HepG2 (cell line): ENCODE data around the gene CPPED1. TPM values are rescaled to one million over a fixed set of nuclear protein-coding genes. Genes with fewer than 3 reads are reported as not detected.

ENCODE experiments used
- ATAC-seq: fragments of 200-7000 bp; cut with Tn5 transposase; 3 replicates; pipeline ENCODE4 v1.9.1; 2020; ENCODE audit warnings: mild to moderate bottlenecking, moderate library complexity
- BruUV-seq: library from RNA; stranded (reverse); fragments of 400-500 nt; replicated peaks from 2 replicates; lab custom pipeline; 2021; lab: Mats Ljungman, UMichigan
- CTCF ChIA-PET: fragments of 300-600 bp; formaldehyde crosslinking; extraction: SDS; loops from one replicate; lab custom pipeline; 2021; ENCODE audit warnings: low total read pairs, inconsistent platforms, low intra/inter-chr PET ratio; lab: Yijun Ruan, JAX
- POLR2A ChIA-PET: fragments of 350-600 bp; sonication (Branson Sonifier 250); formaldehyde crosslinking; loops from one replicate; lab custom pipeline; 2020; ENCODE audit warnings: antibody characterized with exemption, inconsistent platforms; lab: Yijun Ruan, JAX
- DNase-seq: peaks from one replicate; pipeline ENCODE4 v3.0.0-alpha.2; 2015; ENCODE audit warnings: low spot score
- FAIRE-seq: peaks from 3 replicates; lab custom pipeline; 2011; peaks lifted over from hg19 to GRCh38; lab: Jason Lieb, UNC
- H2AFZ ChIP-seq: one replicate; pipeline ENCODE4 v1.6.1; 2011; ENCODE audit warnings: low read length, inconsistent platforms
- H3K27ac ChIP-seq: fragments of 300-600 bp; 3 replicates; pipeline ENCODE4 v1.8.0; 2011; ENCODE audit warnings: mixed run types, mild to moderate bottlenecking, mixed read lengths, low read length, inconsistent platforms; ENCODE audit not compliant: insufficient read depth; ENCODE audit errors: extremely low read length
- H3K27me3 ChIP-seq, 2 experiments: fragments of 200-600 bp in 1 of 2; 2 replicates in 1 of 2; 3 replicates in 1 of 2; pipeline versions ENCODE4 v1.6.0 to v1.8.0; 2011; ENCODE audit warnings: low read length in 2 of 2, mild to moderate bottlenecking in 2 of 2, moderate library complexity in 2 of 2, inconsistent platforms in 1 of 2; ENCODE audit not compliant: insufficient read depth in 2 of 2, control insufficient read depth in 1 of 2
- H3K36me3 ChIP-seq, 2 experiments: fragments of 200-600 bp in 1 of 2; replicated peaks in 1 of 2; 2 replicates in 1 of 2; 3 replicates in 1 of 2; pipeline versions ENCODE4 v1.5.1 to v1.8.0; 2011; ENCODE audit warnings: low read length in 2 of 2, inconsistent platforms in 1 of 2; ENCODE audit not compliant: insufficient read depth in 2 of 2, control insufficient read depth in 1 of 2
- H3K4me1 ChIP-seq: 2 replicates; pipeline ENCODE4 v1.5.1; 2012; ENCODE audit warnings: low read length, inconsistent platforms; ENCODE audit not compliant: insufficient read depth
- H3K4me2 ChIP-seq: 2 replicates; pipeline ENCODE4 v1.6.0; 2011; ENCODE audit warnings: low read depth, low read length, inconsistent platforms
- H3K4me3 ChIP-seq, 3 experiments: fragments of 200-600 bp in 1 of 3; sonication (generic), shearing (Covaris generic) in 1 of 3; replicated peaks in 1 of 3; 2 replicates each; pipeline ENCODE4 v1.5.1; 2011 to 2016; ENCODE audit warnings: low read length in 3 of 3, inconsistent platforms in 2 of 3, low read depth in 2 of 3, mild to moderate bottlenecking in 2 of 3, control low read depth in 1 of 3, mixed read lengths in 1 of 3; ENCODE audit not compliant: insufficient read depth in 1 of 3
- H3K79me2 ChIP-seq: one replicate; pipeline ENCODE4 v1.6.1; 2011; ENCODE audit warnings: low read length, inconsistent platforms; ENCODE audit not compliant: insufficient read depth
- H3K9ac ChIP-seq: 2 replicates; pipeline ENCODE4 v1.6.0; 2011; ENCODE audit warnings: mild to moderate bottlenecking, low read depth, low read length, inconsistent platforms; ENCODE audit not compliant: insufficient read depth
- H3K9me3 ChIP-seq: 2 replicates; pipeline ENCODE4 v1.5.1; 2012; ENCODE audit warnings: mild to moderate bottlenecking, low read length
- H4K20me1 ChIP-seq: 2 replicates; pipeline ENCODE4 v1.6.0; 2011; ENCODE audit warnings: inconsistent platforms, mild to moderate bottlenecking, low read length, moderate library complexity; ENCODE audit not compliant: insufficient read depth
- FOXP1 ChIP-seq, 2 experiments: fragments of 450-650 bp in 1 of 2; IDR thresholded peaks; 2 replicates each; pipeline ENCODE4 v1.6.1; 2017 to 2018; ENCODE audit warnings: antibody characterized with exemption in 1 of 2
- MNT ChIP-seq: fragments of 450-650 bp; IDR thresholded peaks from 2 replicates; pipeline ENCODE4 v1.6.1; 2016
- ONECUT2 ChIP-seq: sonication (generic); formaldehyde crosslinking; IDR thresholded peaks from 2 replicates; pipeline ENCODE4 v1.4.0; 2020; ENCODE audit warnings: missing genetic modification reagents
- POLR2AphosphoS5 ChIP-seq: IDR thresholded peaks from 2 replicates; pipeline ENCODE4 v1.6.1; 2012; ENCODE audit warnings: low read depth, low read length
- ZNF24 ChIP-seq: fragments of 450-650 bp; IDR thresholded peaks from 2 replicates; pipeline ENCODE4 v1.6.1; 2017; ENCODE audit warnings: antibody characterized with exemption, mild to moderate bottlenecking
- ZZZ3 ChIP-seq: sonication (generic); formaldehyde crosslinking; IDR thresholded peaks from 2 replicates; pipeline ENCODE4 v1.4.0; 2020; ENCODE audit warnings: missing genetic modification reagents, mild to moderate bottlenecking, borderline replicate concordance
- WGBS: methylation state at CpG from one replicate; pipeline ENCODE4 v1.1.6; 2017; ENCODE audit warnings: low lambda C conversion rate; 5-methylcytosine and 5-hydroxymethylcytosine counted together
- in situ Hi-C: cut with HindIII; loops from 2 replicates; pipeline ENCODE4 v1.10.0; 2017; ENCODE audit warnings: low pct_unique_long_range_greater_than_20kb; ENCODE audit not compliant: extremely low pct_ligation_motif_present
- intact Hi-C: fragments of 100-400 bp; cut with micrococcal nuclease; formaldehyde crosslinking; loops from one replicate; pipeline ENCODE4 v1.10.0; 2022; ENCODE audit not compliant: unreplicated experiment
- polyA plus RNA-seq, 8 experiments: library from polyadenylated mRNA; depleted of rRNA in 3 of 8; stranded (reverse) in 7 of 8; unstranded in 1 of 8; fragments of >200 nt; fragmentation: Illumina TruSeq in 4 of 8; extraction: Trizol in 4 of 8; gene quantifications; 2 replicates each; pipeline versions ENCODE4 v1.2.1 to v1.2.3, GENCODE V29; 2011 to 2016; ENCODE audit warnings: low read depth in 4 of 8, missing spikeins in 1 of 8, mixed read lengths in 1 of 8; ENCODE audit not compliant: insufficient read depth in 1 of 8
- total RNA-seq, 5 experiments: library from RNA; depleted of rRNA; stranded (reverse); fragments of >200 nt; fragmentation: Illumina TruSeq; extraction: Trizol; gene quantifications; 2 replicates each; pipeline ENCODE4 v1.2.3, GENCODE V29; 2016; ENCODE audit warnings: low read depth in 1 of 5

Gene CPPED1
- total and polyA plus RNA-seq, 2 of the 13 experiments (the other 11 are each of a cell fraction or from before 2014, with no cell fraction given): 66.6 to 71.3 TPM

DNA sequence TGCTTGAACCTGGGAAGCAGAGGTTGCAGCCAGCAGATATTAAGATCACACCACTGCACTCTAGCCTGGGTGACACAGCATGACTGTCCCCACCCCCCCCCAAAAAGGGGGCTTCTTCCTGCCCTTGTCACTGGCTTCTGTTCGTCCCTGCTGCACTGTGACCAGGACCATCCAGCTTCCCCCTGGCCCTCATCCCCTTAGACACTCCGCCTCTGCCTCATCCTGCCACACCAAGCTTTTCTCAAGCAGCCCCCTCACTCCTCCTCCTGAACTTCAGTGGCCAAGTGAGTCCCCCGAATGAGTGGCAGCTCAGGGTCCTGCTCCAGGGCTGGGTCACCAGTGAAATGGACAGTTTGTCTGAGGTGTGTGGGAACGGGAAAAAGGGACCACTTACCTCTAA, 177.3 kb downstream of the CPPED1 start (continued):
- no peak for TF ChIP-seq MNT
- no peak for TF ChIP-seq ZNF24
- no peak for TF ChIP-seq FOXP1 (IDR thresholded peaks at IDR 0.05)
- TF ChIP-seq FOXP1 (CRISPR knock-in tag; IDR thresholded peaks at IDR 0.05): no peak

DNA sequence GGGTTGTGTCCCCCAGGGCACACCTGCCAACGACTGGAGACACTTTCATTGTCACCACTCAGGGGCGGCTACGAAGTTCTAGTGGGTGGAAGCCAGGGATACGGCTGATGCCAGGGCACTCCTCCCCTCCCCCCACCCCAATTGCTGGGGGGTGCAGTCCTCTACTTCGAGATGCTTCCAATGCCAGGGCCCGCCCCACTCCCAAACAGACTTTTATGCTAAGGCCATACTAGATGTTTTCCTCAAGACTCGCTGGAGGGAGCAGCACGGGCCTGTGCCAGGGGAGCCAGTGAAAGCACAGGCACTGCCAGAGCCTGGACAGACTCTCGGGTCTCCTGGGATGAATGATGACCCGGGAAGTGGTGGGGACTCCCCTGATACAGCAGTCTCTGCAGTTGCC, 178.0 kb downstream of the CPPED1 start:
- POLR2A ChIA-PET: interaction anchor here (0.8 kb wide), 1 partner anchor 12 kb away, joined by 4 read pairs; no protein-coding TSS in a partner anchor
- peaks cover 9% of the 10 kb centered on the region; the same call in 1 of the 2 replicates for H3K4me1 ChIP-seq
- 96% methylated on average over 9 of the region's 10 CpGs for WGBS
- DNase-seq (no peak), FAIRE-seq (no peak), ATAC-seq (no peak)
- no peak overlapping the region for H3K27ac ChIP-seq
- no peaks in the 10 kb centered on the region for H3K9me3 ChIP-seq
- in situ Hi-C loops: no loop called here
- no peak overlapping the region for H3K9ac ChIP-seq
- CTCF ChIA-PET: no interaction called here
- H3K79me2 ChIP-seq: no peaks in the 10 kb centered on the region
- no peak overlapping the region for H3K4me2 ChIP-seq
- no peaks in the 10 kb centered on the region for H3K36me3 ChIP-seq
- BruUV-seq: no TSS peak
- H4K20me1 ChIP-seq: no peaks in the 10 kb centered on the region
- TF ChIP-seq ZZZ3 (CRISPR knock-in tag) (peak; percentile 41; the same call in 1 of the 2 replicates), POLR2AphosphoS5 (no peak), ONECUT2 (CRISPR knock-in tag) (no peak)
- TF ChIP-seq, all 625 proteins: peak for 1
- Histone ChIP-seq H3K4me3 (no peak overlapping the region), H3K27me3 (no peaks in the 10 kb centered on the region), H2AFZ (no peak overlapping the region)
- intact Hi-C loops: no loop called here
